GM12878 (cell line): ENCODE data around the gene MTF2. TPM values are rescaled to one million over a fixed set of nuclear protein-coding genes. Genes with fewer than 3 reads are reported as not detected.

Experiments used
- ATF3 ChIP-seq: IDR thresholded peaks from 2 replicates; pipeline ENCODE4 v1.6.1; 2011; ENCODE audit warnings: low read depth, mild to moderate bottlenecking, low read length, moderate library complexity, borderline replicate concordance; ENCODE audit errors: extremely low read depth
- CREB1 ChIP-seq: IDR thresholded peaks from 2 replicates; pipeline ENCODE4 v1.6.1; 2012; ENCODE audit warnings: low read depth, mild to moderate bottlenecking, inconsistent platforms
- HCFC1 ChIP-seq: fragments of 150-350 bp; IDR thresholded peaks from 2 replicates; pipeline ENCODE4 v1.6.1; 2014; ENCODE audit warnings: low read length
- IRF3 ChIP-seq: fragments of 450-650 bp; IDR thresholded peaks from 2 replicates; pipeline ENCODE4 v1.6.1; 2014; ENCODE audit warnings: mild to moderate bottlenecking
- ZZZ3 ChIP-seq: IDR thresholded peaks from 2 replicates; pipeline ENCODE4 v1.6.1; 2011; ENCODE audit warnings: low read depth; ENCODE audit not compliant: control insufficient read depth, insufficient read length
- polyA plus RNA-seq, 11 experiments: library from polyadenylated mRNA; depleted of rRNA in 4 of 11; unstranded in 6 of 11; stranded (reverse) in 5 of 11; fragments of >200 nt; fragmentation: Nextera tagmentation in 4 of 11; fragmentation: Illumina TruSeq in 1 of 11; extraction: Ambion mirVana in 4 of 11; extraction: Trizol in 1 of 11; gene quantifications; 1 replicate in 1 of 11; 2 replicates in 10 of 11; pipeline versions ENCODE4 v1.2.1 to v1.2.3, GENCODE V29; 2011 to 2016; ENCODE audit warnings: inconsistent platforms in 2 of 11, missing spikeins in 2 of 11, low read depth in 1 of 11
- total RNA-seq, 4 experiments: library from RNA; depleted of rRNA in 3 of 4; stranded (reverse); fragments of >200 nt in 3 of 4; fragmentation: Illumina TruSeq in 1 of 4; extraction: Trizol in 1 of 4; gene quantifications; 2 replicates each; pipeline versions ENCODE4 v1.2.1 to v1.2.3, GENCODE V29; 2013 to 2021
- TF ChIP-seq, protein P1 (sequence below): fragments of 450-650 bp; formaldehyde crosslinking; IDR thresholded peaks from 2 replicates; pipeline ENCODE4 v1.4.0; 2020; ENCODE audit warnings: mild to moderate bottlenecking, moderate library complexity
- TF ChIP-seq, protein P2 (sequence below): fragments of 450-650 bp; IDR thresholded peaks from 2 replicates; pipeline ENCODE4 v1.6.1; 2017; ENCODE audit warnings: borderline replicate concordance

The MTF2 gene
- total and polyA plus RNA-seq, 10 of the 15 experiments (the other 5 are each of a cell fraction or from before 2014, with no cell fraction given): 22.6 to 74.9 (median 42.8) TPM

- TF ChIP-seq, protein P1, sequence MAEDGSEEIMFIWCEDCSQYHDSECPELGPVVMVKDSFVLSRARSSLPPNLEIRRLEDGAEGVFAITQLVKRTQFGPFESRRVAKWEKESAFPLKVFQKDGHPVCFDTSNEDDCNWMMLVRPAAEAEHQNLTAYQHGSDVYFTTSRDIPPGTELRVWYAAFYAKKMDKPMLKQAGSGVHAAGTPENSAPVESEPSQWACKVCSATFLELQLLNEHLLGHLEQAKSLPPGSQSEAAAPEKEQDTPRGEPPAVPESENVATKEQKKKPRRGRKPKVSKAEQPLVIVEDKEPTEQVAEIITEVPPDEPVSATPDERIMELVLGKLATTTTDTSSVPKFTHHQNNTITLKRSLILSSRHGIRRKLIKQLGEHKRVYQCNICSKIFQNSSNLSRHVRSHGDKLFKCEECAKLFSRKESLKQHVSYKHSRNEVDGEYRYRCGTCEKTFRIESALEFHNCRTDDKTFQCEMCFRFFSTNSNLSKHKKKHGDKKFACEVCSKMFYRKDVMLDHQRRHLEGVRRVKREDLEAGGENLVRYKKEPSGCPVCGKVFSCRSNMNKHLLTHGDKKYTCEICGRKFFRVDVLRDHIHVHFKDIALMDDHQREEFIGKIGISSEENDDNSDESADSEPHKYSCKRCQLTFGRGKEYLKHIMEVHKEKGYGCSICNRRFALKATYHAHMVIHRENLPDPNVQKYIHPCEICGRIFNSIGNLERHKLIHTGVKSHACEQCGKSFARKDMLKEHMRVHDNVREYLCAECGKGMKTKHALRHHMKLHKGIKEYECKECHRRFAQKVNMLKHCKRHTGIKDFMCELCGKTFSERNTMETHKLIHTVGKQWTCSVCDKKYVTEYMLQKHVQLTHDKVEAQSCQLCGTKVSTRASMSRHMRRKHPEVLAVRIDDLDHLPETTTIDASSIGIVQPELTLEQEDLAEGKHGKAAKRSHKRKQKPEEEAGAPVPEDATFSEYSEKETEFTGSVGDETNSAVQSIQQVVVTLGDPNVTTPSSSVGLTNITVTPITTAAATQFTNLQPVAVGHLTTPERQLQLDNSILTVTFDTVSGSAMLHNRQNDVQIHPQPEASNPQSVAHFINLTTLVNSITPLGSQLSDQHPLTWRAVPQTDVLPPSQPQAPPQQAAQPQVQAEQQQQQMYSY (CRISPR knock-in tag): no peak
- TF ChIP-seq HCFC1: no peak
- TF ChIP-seq, protein P2, sequence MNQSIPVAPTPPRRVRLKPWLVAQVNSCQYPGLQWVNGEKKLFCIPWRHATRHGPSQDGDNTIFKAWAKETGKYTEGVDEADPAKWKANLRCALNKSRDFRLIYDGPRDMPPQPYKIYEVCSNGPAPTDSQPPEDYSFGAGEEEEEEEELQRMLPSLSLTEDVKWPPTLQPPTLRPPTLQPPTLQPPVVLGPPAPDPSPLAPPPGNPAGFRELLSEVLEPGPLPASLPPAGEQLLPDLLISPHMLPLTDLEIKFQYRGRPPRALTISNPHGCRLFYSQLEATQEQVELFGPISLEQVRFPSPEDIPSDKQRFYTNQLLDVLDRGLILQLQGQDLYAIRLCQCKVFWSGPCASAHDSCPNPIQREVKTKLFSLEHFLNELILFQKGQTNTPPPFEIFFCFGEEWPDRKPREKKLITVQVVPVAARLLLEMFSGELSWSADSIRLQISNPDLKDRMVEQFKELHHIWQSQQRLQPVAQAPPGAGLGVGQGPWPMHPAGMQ: no peak
- TF ChIP-seq IRF3: no peak
- no peak for TF ChIP-seq ATF3
- no peak for TF ChIP-seq CREB1
- no peak for TF ChIP-seq ZZZ3
Observed at GRCh38 chr1:93167006-93167405, 87.9 kb downstream of the MTF2 start (continued).
